OCI-LY3 (cell line): ENCODE results near the gene PLCB1.

Source experiments
- CTCF ChIP-seq: fragments of 200-600, 300-600 bp; sonication (generic); IDR thresholded peaks from 2 replicates; pipeline ENCODE4 v1.5.1; 2014; ENCODE audit warnings: antibody characterized with exemption, low read length, low read depth
- EZH2phosphoT487 ChIP-seq: fragments of 200-600 bp; shearing (Covaris generic); IDR thresholded peaks from 2 replicates; pipeline ENCODE4 v1.6.1; 2018; ENCODE audit warnings: antibody characterized with exemption, mixed run types, low read depth

- TF ChIP-seq CTCF (no peak), EZH2phosphoT487 (no peak)
These were observed 258.0 kb downstream of the PLCB1 start for GRCh38 chr20:8390037-8390433.
